Dermis microvascular lymphatic vessel endothelial cell (primary cell): ENCODE measurements around the gene EIF1AX. TPM values are rescaled to one million over a fixed set of nuclear protein-coding genes. Genes with fewer than 3 reads are reported as not detected.
"Not testable (repeated sequence)": the region's sequence is repeated elsewhere in the genome, so short reads cannot be mapped to it uniquely, and the experiment has no call there.

Experiments used
- DNase-seq, 2 donors: peaks; one replicate each; pipeline versions ENCODE4 v3.0.0 to v3.0.0-alpha.2; 2010; ENCODE audit warnings: low read depth in 2 of 2
- total RNA-seq: library from RNA; depleted of rRNA; stranded (reverse); fragments of >200 nt; gene quantifications from 2 replicates; pipeline ENCODE4 v1.2.1, GENCODE V29; 2014

Gene EIF1AX
- total RNA-seq = 21.7 and 29.7 TPM in 2 replicates

- peak; percentile 97 for DNase-seq
Observed at GRCh38 chrX:20141281-20142220, at the start of gene EIF1AX. TSS of gene EIF1AX (minus strand) at chrX:20141838. CDS start at chrX:20141640, 198 bp downstream.

- DNase-seq = no peak
Observed at GRCh38 chrX:20189171-20189570, 47.5 kb upstream of the EIF1AX start.

DNA sequence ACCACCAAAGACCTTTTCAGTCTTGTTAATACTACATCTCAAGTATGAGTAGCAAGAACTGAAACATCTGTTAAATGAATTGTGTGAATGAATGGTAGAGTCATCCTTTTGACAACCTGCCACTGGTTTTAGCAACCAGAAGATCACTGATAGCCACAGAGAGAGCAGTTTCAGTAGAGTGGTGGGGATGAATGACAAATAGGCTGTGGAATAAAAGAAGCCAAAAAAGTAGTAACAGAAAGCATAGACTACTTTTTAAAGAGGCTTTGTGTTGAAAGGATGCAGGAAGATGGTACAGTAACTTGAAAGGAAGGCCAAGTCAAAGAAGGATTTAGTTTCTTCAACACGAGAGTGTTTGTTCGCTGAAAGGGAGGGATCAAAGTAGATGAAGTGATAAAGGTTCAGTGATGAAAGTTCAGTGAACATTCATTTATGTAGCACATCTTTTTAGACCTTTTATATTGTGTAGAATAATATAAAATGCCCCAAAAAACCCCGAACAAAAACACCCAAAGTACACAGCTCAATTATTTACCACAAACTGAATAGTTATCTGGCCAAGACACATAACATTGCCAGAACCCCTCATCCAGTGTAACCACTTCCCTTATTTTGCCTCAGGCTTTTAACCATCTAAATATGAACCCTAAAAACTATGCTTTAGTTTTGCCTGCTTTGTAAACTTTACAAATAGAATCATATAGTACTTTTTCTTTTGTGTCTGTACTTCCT, 40.1 kb upstream of the EIF1AX start:
- DNase-seq = no peak

DNA sequence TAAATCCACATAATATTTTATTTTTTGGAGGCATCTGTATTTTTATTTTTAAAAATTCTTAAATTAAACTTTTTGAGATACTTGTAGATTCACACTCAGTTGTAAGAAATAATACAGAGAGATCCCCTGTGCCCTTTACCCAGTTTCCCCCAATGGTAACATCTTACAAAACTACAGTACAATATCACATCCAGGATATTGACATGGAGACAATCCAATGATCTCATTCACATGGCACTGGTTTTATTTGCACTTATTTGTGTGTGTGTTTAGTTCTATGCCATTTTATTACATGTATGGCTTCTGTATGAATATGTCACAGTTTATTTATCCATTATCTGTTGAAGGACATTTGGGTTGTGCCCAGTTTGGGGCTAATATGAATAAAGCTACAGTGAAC, 35.5 kb upstream of the EIF1AX start:
- no peak for DNase-seq

DNA sequence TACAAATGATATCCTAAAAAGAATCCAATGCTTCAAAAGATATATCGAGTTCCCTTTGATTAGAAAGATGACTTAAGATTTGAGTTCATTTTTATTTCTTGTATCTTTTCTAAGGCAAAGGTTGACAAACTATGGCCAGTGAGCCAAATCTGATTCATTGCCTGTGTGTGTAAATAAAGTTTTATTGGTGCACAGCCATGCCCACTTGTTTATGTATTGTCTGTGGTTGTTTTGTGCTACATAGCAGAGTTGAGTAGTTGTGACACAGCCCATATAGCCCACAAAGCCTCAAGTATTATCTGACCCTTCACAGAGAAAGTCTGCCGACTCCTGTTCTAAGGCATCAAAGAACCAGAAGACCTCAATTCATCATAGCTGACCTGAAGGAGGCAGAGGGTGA, 32.2 kb upstream of the EIF1AX start:
- DNase-seq = no peak

- no peak for DNase-seq
Observed at GRCh38 chrX:20173313-20173712, 31.7 kb upstream of the EIF1AX start.

DNA sequence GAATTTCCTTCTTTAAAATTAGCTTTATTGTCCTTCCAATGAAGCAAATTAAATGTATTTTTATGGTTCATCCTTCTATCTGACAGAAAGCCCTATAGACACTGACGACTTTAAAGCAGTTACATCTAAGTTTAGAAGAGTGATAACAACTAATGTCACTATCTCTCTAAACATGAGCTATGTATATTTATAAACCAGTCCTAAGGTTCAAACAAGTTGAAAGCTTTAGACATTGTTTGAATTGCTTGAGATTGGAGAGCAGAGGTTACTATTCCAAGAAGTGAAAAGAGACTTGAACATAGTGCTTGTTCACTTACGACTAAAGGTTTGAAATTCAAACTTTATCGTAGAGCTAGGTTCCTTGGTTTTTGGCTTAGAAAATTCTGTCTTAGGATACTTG, 30.2 kb upstream of the EIF1AX start:
- no peak for DNase-seq

DNA sequence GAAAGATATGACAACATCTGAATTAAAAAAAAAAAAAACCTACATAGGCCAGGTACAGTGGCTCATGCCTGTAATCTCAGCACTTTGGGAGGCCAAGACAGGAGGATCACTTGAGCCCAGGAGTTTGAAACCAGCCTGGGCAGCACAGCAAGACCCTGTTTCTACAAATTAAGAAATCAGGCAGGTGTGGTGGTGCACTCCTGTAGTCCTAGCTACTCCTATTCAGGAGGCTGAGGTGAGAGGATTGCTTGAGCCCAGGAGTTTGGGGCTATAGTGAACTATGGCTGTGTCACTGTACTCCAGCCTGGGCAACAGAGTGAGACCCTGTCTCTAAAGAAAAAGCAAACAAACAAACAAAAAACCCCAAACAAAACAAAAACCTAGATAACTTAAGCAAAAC, 20.9 kb upstream of the EIF1AX start:
- not testable (repeated sequence) for DNase-seq

DNA sequence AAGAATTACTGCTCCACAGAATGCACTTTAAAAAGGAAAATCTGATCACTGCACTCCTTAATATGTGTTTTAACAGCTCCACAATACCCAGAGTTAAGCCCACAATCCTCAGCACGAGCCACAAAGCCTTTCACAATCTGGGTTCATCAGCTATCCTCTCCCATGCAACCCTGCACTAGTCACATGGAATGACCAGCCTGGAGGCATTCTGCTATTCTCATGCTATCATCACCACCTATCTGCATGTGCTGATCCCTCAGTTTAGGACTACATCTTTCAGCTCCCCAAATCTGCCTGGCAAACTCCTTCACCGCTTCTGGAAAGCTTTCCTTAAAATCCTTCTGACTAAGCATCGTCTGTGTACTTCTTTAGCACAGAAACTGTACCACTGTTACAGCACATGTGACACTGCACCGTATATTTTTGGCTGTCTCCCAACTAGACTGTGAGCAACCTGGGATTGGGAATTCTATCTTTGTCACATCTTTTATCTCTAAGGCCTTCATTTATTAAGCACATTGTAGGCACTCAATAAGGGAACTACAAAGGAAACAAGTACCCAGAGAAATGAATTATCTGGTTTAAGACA, 18.3 kb upstream of the EIF1AX start:
- no peak for DNase-seq

GRCh38 chrX:20151689-20152088, 10.1 kb upstream of the EIF1AX start:
- DNase-seq = no peak

- no peak for DNase-seq
Observed at GRCh38 chrX:20149326-20149725, 7.7 kb upstream of the EIF1AX start.

DNA sequence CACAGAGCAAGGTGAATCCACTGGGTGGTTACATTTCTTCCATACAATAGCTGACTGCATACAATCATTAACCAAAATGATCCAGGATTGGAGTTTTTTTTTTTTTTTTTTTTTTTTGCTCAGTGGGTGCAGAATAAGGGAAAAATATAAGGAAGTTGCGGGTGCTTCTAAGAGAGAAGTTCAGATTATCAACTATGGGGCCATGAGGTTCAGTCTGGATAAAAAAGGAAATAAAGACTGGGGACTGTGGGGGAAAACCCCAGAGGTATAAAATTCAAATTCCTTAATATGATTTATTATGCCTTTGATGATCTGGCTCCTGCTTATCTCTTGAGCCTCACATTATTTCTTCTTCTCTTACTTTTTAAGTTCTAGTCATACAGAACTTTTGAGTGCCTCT, 5.9 kb upstream of the EIF1AX start:
- DNase-seq = no peak

GRCh38 chrX:20144491-20144890, 2.9 kb upstream of the EIF1AX start:
- DNase-seq = peak in 1 of 2 donors; percentile 79

DNA sequence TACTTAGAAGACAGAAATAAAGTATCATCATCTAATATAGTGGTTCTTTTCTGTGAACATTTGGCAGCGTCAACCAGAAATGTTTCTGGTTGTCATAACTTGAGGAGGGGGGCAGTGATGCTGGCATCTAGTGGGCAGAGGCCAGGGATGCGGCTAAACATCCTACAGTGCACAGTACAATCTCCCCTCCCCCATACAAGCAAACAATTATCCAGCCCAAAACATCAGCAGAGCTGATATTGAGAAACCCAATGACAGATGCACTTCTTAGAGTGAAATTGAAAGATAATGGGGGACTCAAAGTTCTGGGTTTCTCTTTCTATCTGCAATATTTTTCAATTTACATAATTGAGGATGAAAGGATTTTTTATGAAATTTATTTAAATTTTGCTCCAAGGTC, 1.9 kb upstream of the EIF1AX start:
- no peak for DNase-seq

GRCh38 chrX:20143111-20143510, 1.5 kb upstream of the EIF1AX start:
- no peak for DNase-seq

- no peak for DNase-seq
Observed at GRCh38 chrX:20140420-20140819, 1.2 kb downstream of the EIF1AX start.

DNA sequence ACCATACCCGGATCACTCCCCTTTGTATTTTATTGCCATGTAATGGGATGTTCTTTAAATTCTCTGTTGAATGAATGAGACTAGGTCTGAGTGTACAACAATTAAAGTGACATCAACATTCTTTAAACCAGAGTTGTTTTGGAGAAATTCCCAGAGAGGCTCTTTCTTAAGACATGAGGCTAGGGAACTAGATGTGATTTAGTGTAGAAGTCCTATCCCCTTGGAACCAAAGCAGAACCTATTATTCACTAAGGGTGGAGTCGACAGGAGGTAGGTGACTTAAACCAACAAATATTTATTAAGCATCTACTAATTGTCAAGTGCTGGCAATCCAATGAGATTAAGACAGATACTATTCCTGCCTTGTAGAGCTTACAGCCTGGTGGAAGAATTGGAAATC, 1.7 kb downstream of the EIF1AX start:
- DNase-seq = no peak

GRCh38 chrX:20135944-20136343, 5.7 kb downstream of the EIF1AX start:
- no peak for DNase-seq

DNA sequence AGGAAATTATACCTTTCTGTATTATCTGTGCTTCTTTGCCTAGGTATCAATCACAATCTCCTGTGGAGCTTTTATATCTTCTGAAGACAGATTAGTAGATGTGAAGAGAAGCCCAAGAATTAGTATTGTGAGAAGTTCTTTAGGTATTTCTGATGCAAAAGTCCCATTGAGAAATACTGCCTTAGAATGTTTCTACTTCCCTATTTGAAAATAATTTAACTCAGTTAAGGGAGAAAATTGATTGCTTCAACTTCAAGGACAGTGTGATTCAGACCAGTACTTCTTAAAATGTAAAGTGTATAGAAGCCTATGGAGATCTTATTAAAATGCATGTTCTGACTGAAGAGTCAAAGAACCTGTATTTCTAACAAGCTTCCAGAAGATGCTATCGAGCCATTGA, 9.0 kb downstream of the EIF1AX start:
- DNase-seq = no peak

GRCh38 chrX:20130357-20130756, 11.3 kb downstream of the EIF1AX start:
- DNase-seq = no peak

DNA sequence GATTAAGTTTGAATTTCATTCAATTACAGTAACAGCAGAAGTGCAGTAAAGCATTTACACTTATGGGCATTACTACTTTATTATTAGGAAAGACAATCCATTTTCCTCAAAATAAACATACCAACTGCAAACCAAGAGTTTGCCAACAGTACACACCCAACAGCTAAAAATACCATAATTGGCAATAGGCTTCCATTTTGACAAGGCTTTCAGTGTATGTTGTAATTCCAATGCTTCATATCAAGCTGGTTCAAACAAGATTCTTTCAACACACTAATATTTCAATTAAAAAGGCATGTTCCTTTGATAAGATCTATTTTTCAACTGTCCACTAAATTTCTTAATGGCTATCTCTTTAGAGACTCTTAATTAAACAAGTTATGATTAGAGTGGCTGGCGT, 12.1 kb downstream of the EIF1AX start:
- no peak for DNase-seq

DNA sequence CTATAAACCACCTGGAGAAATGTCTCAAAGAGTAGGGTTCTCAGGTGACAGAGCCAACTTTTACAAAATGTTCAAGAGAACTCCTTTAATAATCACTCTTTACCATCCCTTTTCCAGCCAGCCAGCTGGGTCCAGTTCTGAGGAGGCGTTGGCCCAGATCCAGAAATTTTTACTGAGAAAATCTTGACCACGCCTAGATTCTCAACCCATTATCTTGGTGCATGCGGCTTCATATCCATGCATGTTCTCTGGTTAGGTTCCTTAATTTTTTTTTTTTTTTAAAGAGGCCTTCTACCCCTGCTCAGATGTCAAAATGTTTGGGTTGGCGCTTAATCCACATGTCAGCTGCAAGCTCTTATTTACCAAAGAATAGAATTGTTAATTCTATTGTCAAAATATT, 13.0 kb downstream of the EIF1AX start:
- no peak for DNase-seq
